GM23338 (cell line): ENCODE results near the gene SMARCA2. TPM values are rescaled to one million over a fixed set of nuclear protein-coding genes. Genes with fewer than 3 reads are reported as not detected.

Source experiments
- ATAC-seq: fragments of 200-7000 bp; cut with Tn5 transposase; 3 replicates; pipeline ENCODE4 v1.9.1; 2020
- DNase-seq: peaks from one replicate; pipeline ENCODE4 v3.0.0-alpha.2; 2015; ENCODE audit warnings: low spot score
- H2AFZ ChIP-seq: fragments of 200-600 bp; sonication (generic); 2 replicates; pipeline ENCODE4 v1.8.0; 2016; ENCODE audit warnings: antibody characterized with exemption, mild to moderate bottlenecking, moderate library complexity
- H3F3A ChIP-seq: fragments of 200-600 bp; sonication (generic); replicated peaks from 2 replicates; pipeline ENCODE4 v1.8.0; 2017; ENCODE audit warnings: antibody characterized with exemption, mixed run types, low read depth
- H3K27ac ChIP-seq: fragments of 200-600 bp; sonication (generic); 2 replicates; pipeline ENCODE4 v1.6.1; 2016; ENCODE audit warnings: low read depth
- H3K27me3 ChIP-seq: fragments of 200-600 bp; sonication (generic); 2 replicates; pipeline ENCODE4 v1.8.0; 2016; ENCODE audit warnings: mild to moderate bottlenecking, mixed run types, moderate library complexity; ENCODE audit not compliant: insufficient read depth
- H3K36me3 ChIP-seq: fragments of 200-600 bp; sonication (generic); 2 replicates; pipeline ENCODE4 v1.8.0; 2016; ENCODE audit warnings: mild to moderate bottlenecking; ENCODE audit not compliant: insufficient read depth
- H3K4me1 ChIP-seq: fragments of 200-600 bp; sonication (generic); 2 replicates; pipeline ENCODE4 v1.8.0; 2016; ENCODE audit warnings: mild to moderate bottlenecking, moderate library complexity; ENCODE audit not compliant: insufficient read depth
- H3K4me2 ChIP-seq: fragments of 200-600 bp; sonication (generic); 2 replicates; pipeline ENCODE4 v1.7.1; 2017; ENCODE audit warnings: mixed run types
- H3K4me3 ChIP-seq: fragments of 200-600 bp; sonication (generic); 2 replicates; pipeline ENCODE4 v1.6.1; 2016; ENCODE audit warnings: mixed run types
- H3K79me2 ChIP-seq: fragments of 200-600 bp; sonication (generic); replicated peaks from 2 replicates; pipeline ENCODE4 v1.8.0; 2017; ENCODE audit warnings: mild to moderate bottlenecking; ENCODE audit not compliant: insufficient read depth
- H3K9me2 ChIP-seq: fragments of 200-600 bp; sonication (generic); 2 replicates; pipeline ENCODE4 v1.8.0; 2017; ENCODE audit not compliant: insufficient read depth
- H4K20me1 ChIP-seq: fragments of 200-600 bp; sonication (generic); replicated peaks from 2 replicates; pipeline ENCODE4 v1.8.0; 2017; ENCODE audit warnings: mild to moderate bottlenecking; ENCODE audit not compliant: insufficient read depth
- H3K27ac Mint-ChIP-seq: 2 replicates; pipeline ENCODE4 v1.8.0; 2020; ENCODE audit warnings: inconsistent platforms, mild to moderate bottlenecking, moderate library complexity, mixed read lengths
- H3K27me3 Mint-ChIP-seq: 3 replicates; pipeline ENCODE4 v1.8.0; 2022; ENCODE audit warnings: low read depth, mild to moderate bottlenecking, moderate library complexity, mixed read lengths, inconsistent platforms; ENCODE audit not compliant: insufficient read depth, poor library complexity
- H3K36me3 Mint-ChIP-seq: 3 replicates; pipeline ENCODE4 v1.8.0; 2021; ENCODE audit warnings: low read depth, mild to moderate bottlenecking, inconsistent platforms, moderate library complexity, mixed read lengths
- H3K4me1 Mint-ChIP-seq: 3 replicates; pipeline ENCODE4 v1.8.0; 2020; ENCODE audit warnings: mild to moderate bottlenecking, inconsistent platforms, mixed read lengths
- H3K4me3 Mint-ChIP-seq: 3 replicates; pipeline ENCODE4 v1.8.0; 2021; ENCODE audit warnings: moderate library complexity, mild to moderate bottlenecking, inconsistent platforms, mixed read lengths
- H3K9me3 Mint-ChIP-seq: 3 replicates; pipeline ENCODE4 v1.8.0; 2020; ENCODE audit warnings: moderate library complexity, mild to moderate bottlenecking, inconsistent platforms, mixed read lengths
- CREB1 ChIP-seq: fragments of 250-450 bp; sonication (Bioruptor Pico); IDR thresholded peaks from 2 replicates; pipeline ENCODE4 v1.5.0; 2020; ENCODE audit warnings: low read depth, mild to moderate bottlenecking, moderate library complexity
- CTCF ChIP-seq, 2 experiments: fragments of 200-600 bp in 1 of 2; sonication (generic) in 1 of 2; conservative IDR thresholded peaks; 2 replicates each; pipeline versions ENCODE4 v1.5.1 to v1.6.1; 2016 to 2017; ENCODE audit warnings: antibody characterized with exemption in 2 of 2, low read depth in 2 of 2, mild to moderate bottlenecking in 2 of 2, moderate library complexity in 1 of 2
- EZH2 ChIP-seq: fragments of 200-600 bp; sonication (generic); IDR thresholded peaks from one replicate; pipeline ENCODE4 v1.8.0; 2017; ENCODE audit warnings: antibody characterized with exemption, mild to moderate bottlenecking, low read depth; ENCODE audit not compliant: unreplicated experiment
- EZH2phosphoT487 ChIP-seq: fragments of 200-600 bp; sonication (generic); IDR thresholded peaks from one replicate; pipeline ENCODE4 v1.8.1; 2018; ENCODE audit warnings: antibody characterized with exemption; ENCODE audit not compliant: unreplicated experiment
- REST ChIP-seq: IDR thresholded peaks from one replicate; pipeline ENCODE4 v1.6.1; 2018; ENCODE audit warnings: antibody characterized with exemption; ENCODE audit not compliant: unreplicated experiment
- polyA plus RNA-seq: library from polyadenylated mRNA; unstranded; fragments of >200 nt; fragmentation: Nextera tagmentation; extraction: Ambion mirVana; gene quantifications from 2 replicates; pipeline ENCODE4 v1.2.1, GENCODE V29; 2016
- total RNA-seq: library from RNA; depleted of rRNA; stranded (reverse); fragments of >200 nt; shearing (Covaris generic); gene quantifications from 2 replicates; pipeline ENCODE4 v1.2.3, GENCODE V29; 2014

The SMARCA2 gene
- total and polyA plus RNA-seq, 2 experiments from 2014 or later, result 21.7 to 21.9 TPM

DNA sequence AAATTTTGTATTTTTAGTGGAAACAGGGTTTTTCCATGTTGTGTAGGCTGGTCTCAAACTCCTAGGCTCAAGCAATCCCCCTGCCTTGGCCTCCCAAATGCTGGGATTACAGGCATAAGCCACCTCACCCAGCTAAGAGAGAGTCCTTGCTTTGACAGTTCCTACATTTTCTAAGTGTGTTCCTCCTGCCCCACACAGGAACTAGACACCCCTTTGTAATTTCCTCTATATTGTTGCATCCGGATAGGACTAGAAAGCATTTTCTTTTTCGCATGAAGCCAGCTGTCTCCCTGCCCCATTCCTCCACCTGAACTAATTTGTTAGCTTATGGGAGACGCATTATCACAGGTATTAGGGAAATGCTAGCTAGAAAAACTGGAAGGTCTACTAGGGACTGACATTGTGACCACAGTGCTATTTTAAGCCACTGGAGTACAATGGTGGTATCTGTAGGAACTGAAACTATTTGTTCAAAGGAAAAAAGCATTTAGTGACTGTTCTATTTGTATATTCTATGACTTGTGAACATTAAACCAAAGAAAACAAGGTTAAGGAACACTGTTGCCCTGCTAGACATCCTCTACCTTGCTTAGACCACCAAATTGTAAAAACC lies 214.1 kb downstream of the SMARCA2 start (continued):
- TF ChIP-seq EZH2phosphoT487, result no peak
- TF ChIP-seq REST, result no peak
- TF ChIP-seq CTCF (conservative IDR thresholded peaks at IDR 0.05; ENCODE audit: low read depth in 2 of 2), result no peak
- no peak for TF ChIP-seq CREB1

- no peak for ATAC-seq
- H3F3A ChIP-seq, result no peaks in the 10 kb centered on the region
- H3K4me3 ChIP-seq, result no peak overlapping the region
- no peaks in the 10 kb centered on the region for H3K36me3 ChIP-seq
- Mint-ChIP-seq H3K27ac (no peak overlapping the region), H3K36me3 (peaks cover 16% of the 10 kb centered on the region; the same call in 2 of the 3 replicates), H3K9me3 (peaks cover 9% of the 10 kb centered on the region), H3K27me3 (peaks cover 7% of the 10 kb centered on the region), H3K4me3 (no peak overlapping the region), H3K4me1 (no peaks in the 10 kb centered on the region)
- TF ChIP-seq CTCF (conservative IDR thresholded peaks at IDR 0.05; ENCODE audit: low read depth in 2 of 2) (peak; percentile 18 to 46; a peak in 2 of 4 replicates), CREB1 (no peak), EZH2 (no peak)
- H3K27me3 ChIP-seq, result no peaks in the 10 kb centered on the region
- H3K79me2 ChIP-seq, result no peaks in the 10 kb centered on the region
- peak; percentile 14 for DNase-seq
- H4K20me1 ChIP-seq, result no peaks in the 10 kb centered on the region
- 0 out of 2 replicates have a peak, but pooled peaks cover 7% of the 10 kb centered on the region for H3K9me2 ChIP-seq
- no peaks in the 10 kb centered on the region for H3K4me1 ChIP-seq
- no peak overlapping the region for H3K4me2 ChIP-seq
- H3K27ac ChIP-seq, result no peak overlapping the region
- H2AFZ ChIP-seq, result no peak overlapping the region
Observed at GRCh38 chr9:2230362-2230761, 215.2 kb downstream of the SMARCA2 start.
